ENCODE results near the gene BUB3.

GRCh38 chr10:123150271-123150985 lies 3.8 kb upstream of the BUB3 start:
- TF ChIP-seq POLR2A (IDR thresholded peaks at IDR 0.05): no peak
- TF ChIP-seq CTCF (IDR thresholded peaks at IDR 0.05): no peak

Measured in testis (tissue), 2 donors.